Stimulated activated CD8-positive, alpha-beta memory T cell treated with anti-CD3 and anti-CD28 coated beads, Interleukin-2, amount 100 ng/mL, for 48 hours (primary cell): ENCODE results near the gene FNIP1.
"Not testable (repeated sequence)": the region's sequence is repeated elsewhere in the genome, so short reads cannot be mapped to it uniquely, and the experiment has no call there.

ENCODE experiments used
- DNase-seq, 2 donors: peaks; one replicate each; pipeline ENCODE4 v3.0.0-alpha.2; 2020; ENCODE audit warnings: low read depth in 2 of 2

FNIP1 gene

GRCh38 chr5:131607903-131608540 lies 188.8 kb downstream of the FNIP1 start:
- no peak for DNase-seq

DNA sequence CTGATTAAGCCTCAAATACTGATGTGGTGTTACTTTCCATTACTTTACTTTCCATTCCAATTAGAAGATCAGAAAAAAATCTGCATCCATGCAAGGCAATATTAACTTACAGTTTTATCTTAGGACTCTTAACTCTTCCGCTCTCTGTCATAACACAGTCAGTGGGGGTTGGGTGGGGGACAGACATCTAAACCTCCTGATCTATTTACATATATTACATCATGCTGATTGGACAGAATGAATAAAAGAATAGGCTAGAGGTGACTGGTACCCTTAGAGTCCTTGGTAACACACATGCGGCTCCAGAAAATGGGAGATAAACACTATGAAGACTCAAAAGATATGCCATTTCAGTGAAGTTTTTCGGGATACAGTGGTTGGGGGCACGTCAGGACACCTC lies 189.4 kb downstream of the FNIP1 start:
- no peak for DNase-seq

DNA sequence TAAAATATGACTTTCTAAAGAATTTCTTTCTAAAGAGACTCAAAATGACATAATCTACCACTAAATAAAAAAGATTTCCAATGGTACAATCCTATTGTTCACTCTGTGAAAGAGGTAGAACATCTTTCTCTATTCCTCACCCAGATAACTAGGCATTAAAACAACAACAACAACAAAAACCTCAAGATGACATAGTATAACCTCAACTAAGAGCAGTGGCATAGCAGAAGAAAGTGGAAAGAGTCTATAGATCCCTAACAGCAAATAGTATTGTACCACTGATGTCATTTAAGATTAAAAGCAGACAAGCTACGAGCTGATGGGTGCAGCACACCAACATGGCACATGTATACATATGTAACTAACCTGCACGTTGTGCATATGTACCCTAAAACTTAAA lies 191.7 kb downstream of the FNIP1 start:
- DNase-seq = no peak

- DNase-seq = peak in 1 of 2 donors; percentile 3
These were observed 201.5 kb downstream of the FNIP1 start for GRCh38 chr5:131595088-131596033.

DNA sequence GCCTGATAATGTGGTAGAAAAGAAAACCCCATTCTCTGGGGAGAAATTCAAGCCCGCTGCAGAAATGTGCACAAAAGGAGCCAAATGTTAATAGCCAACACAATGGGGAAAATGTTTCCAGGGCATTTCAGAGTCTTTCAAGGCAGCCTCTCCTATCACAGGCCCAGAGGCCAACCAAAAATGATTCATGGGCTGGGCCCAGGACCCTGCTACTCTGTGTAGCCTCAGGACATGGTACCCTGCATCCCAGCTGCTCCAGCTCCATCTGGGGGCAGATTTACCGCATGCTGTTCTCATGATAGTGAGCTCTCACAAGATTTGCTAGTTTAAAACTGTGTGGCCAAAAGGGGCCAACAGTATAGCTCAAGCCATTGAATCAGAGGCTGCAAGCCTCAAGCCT lies 202.9 kb downstream of the FNIP1 start:
- no peak for DNase-seq

DNA sequence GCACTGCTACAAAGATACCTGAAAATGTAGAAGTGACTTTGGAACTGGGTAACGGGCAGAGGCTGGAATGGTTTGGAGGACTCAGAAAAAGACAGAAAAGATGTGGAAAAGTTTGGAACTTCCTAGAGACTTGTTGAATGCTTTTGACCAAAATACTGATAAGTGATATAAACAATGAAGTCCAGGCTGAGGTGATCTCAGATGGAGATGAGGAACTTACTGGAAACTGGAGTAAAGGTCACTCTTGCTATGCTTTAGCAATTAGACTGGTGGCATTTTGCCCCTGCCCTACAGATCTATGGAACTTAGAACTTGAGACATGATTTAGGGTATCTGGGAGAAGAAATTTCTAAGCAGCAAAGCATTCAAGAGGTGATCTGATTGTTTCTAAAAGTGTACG lies 203.4 kb downstream of the FNIP1 start:
- DNase-seq = not testable (repeated sequence)
